GM03348 (cell line): ENCODE results near the gene SERTAD1.
"Not testable (repeated sequence)": the region's sequence is repeated elsewhere in the genome, so short reads cannot be mapped to it uniquely, and the experiment has no call there.

Source experiments
- DNase-seq: peaks from one replicate; pipeline ENCODE4 v3.0.0; 2012; ENCODE audit warnings: low spot score

Gene SERTAD1

GRCh38 chr19:40452016-40452415, 26.2 kb upstream of the SERTAD1 start:
- no peak for DNase-seq

GRCh38 chr19:40450664-40451063, 24.9 kb upstream of the SERTAD1 start:
- no peak for DNase-seq

GRCh38 chr19:40449506-40449905, 23.7 kb upstream of the SERTAD1 start:
- DNase-seq = no peak

- DNase-seq = no peak
These were observed 20.5 kb upstream of the SERTAD1 start for GRCh38 chr19:40446263-40446784.

GRCh38 chr19:40445780-40446262, 20.0 kb upstream of the SERTAD1 start:
- DNase-seq = no peak

- no peak for DNase-seq
These were observed 19.1 kb upstream of the SERTAD1 start for GRCh38 chr19:40444825-40445312.

GRCh38 chr19:40444000-40444824, 18.4 kb upstream of the SERTAD1 start, which contains the start of gene SERTAD3:
TSS of gene SERTAD3 (minus strand) at chr19:40444335. CDS start at chr19:40442080, 2,255 bp downstream.
- DNase-seq = peak; percentile 98

GRCh38 chr19:40443131-40443999, 17.6 kb upstream of the SERTAD1 start:
- DNase-seq = peak; percentile 99

GRCh38 chr19:40442328-40443130, 16.7 kb upstream of the SERTAD1 start:
- DNase-seq = no peak

GRCh38 chr19:40441719-40442253, 16.0 kb upstream of the SERTAD1 start:
- no peak for DNase-seq

- no peak for DNase-seq
These were observed 12.5 kb upstream of the SERTAD1 start for GRCh38 chr19:40438284-40438683.

- DNase-seq = peak; percentile 95
These were observed 7.8 kb upstream of the SERTAD1 start for GRCh38 chr19:40433391-40434216.

GRCh38 chr19:40432760-40433159, 7.0 kb upstream of the SERTAD1 start:
- not testable (repeated sequence) for DNase-seq

- no peak for DNase-seq
These were observed 5.9 kb upstream of the SERTAD1 start for GRCh38 chr19:40431698-40432097.

GRCh38 chr19:40430242-40430641, 4.5 kb upstream of the SERTAD1 start:
- not testable (repeated sequence) for DNase-seq

- DNase-seq = not testable (repeated sequence)
These were observed 2.4 kb upstream of the SERTAD1 start for GRCh38 chr19:40428197-40428596.

- DNase-seq = no peak
These were observed 949 bp downstream of the SERTAD1 start for GRCh38 chr19:40424637-40425449.

GRCh38 chr19:40423938-40424337, 1.9 kb downstream of the SERTAD1 start:
- no peak for DNase-seq
